Measurements from ENCODE around the gene ADCYAP1R1.

- TF ChIP-seq EZH2phosphoT487 (IDR thresholded peaks at IDR 0.05), result no peak
- no peak for TF ChIP-seq CTCF (IDR thresholded peaks at IDR 0.05)
- TF ChIP-seq EZH2 (IDR thresholded peaks at IDR 0.05), result no peak
These were observed 44.2 kb downstream of the ADCYAP1R1 start for GRCh38 chr7:31096198-31096876.
